ENCODE results near the gene GTPBP1. TPM values are rescaled to one million over a fixed set of nuclear protein-coding genes. Genes with fewer than 3 reads are reported as not detected.

The GTPBP1 gene
- total RNA-seq, 1 experiment from 2014 or later = 108 TPM

- Histone ChIP-seq H2BK120ac (ENCODE audit: low read depth, low read length, poor library complexity, severe bottlenecking) (no peak overlapping the region), H3K4ac (ENCODE audit: low read depth, low read length) (no peak overlapping the region), H2AFZ (ENCODE audit: low read length) (no peak overlapping the region), H3K27ac (ENCODE audit: insufficient read length, low read depth, low read length) (no peak overlapping the region), H4K8ac (replicated peaks; ENCODE audit: insufficient read length, low read depth, low read length) (no peak overlapping the region), H3K9me3 (ENCODE audit: control insufficient read depth, low read depth, low read length) (no peaks in the 10 kb centered on the region), H2BK12ac (ENCODE audit: insufficient read length, low read depth, low read length) (no peak overlapping the region), H2BK20ac (ENCODE audit: low read depth, low read length, poor library complexity, severe bottlenecking) (no peak overlapping the region), H2AK5ac (ENCODE audit: insufficient read length, low read length) (no peak overlapping the region), H3K79me2 (ENCODE audit: insufficient read depth, low read length) (no peaks in the 10 kb centered on the region), H3K4me1 (ENCODE audit: insufficient read depth, low read length) (no peaks in the 10 kb centered on the region), H3K14ac (ENCODE audit: insufficient read depth, low read length) (no peak overlapping the region; the same call in 1 of the 2 replicates), H4K20me1 (ENCODE audit: control insufficient read depth, insufficient read depth, insufficient read length) (no peaks in the 10 kb centered on the region), H3K4me2 (ENCODE audit: insufficient read depth, insufficient read length, low read length) (no peak overlapping the region), H3K9ac (ENCODE audit: extremely low read depth, insufficient read length, low read length) (no peak overlapping the region), H4K91ac (ENCODE audit: insufficient read length, low read depth, low read length) (no peak overlapping the region), H3K18ac (ENCODE audit: insufficient read length, low read depth, low read length) (no peak overlapping the region), H3K23ac (ENCODE audit: insufficient read length, low read depth, low read length) (no peak overlapping the region), H2BK5ac (ENCODE audit: insufficient read length, low read length) (no peak overlapping the region), H4K5ac (ENCODE audit: insufficient read length, low read depth, low read length) (no peak overlapping the region), H2BK15ac (ENCODE audit: low read depth, low read length) (no peak overlapping the region), H3K56ac (ENCODE audit: insufficient read length, low read depth, low read length) (no peak overlapping the region), H3K79me1 (ENCODE audit: insufficient read depth, low read depth, low read length, poor library complexity, severe bottlenecking) (no peaks in the 10 kb centered on the region), H3T11ph (ENCODE audit: low read length) (no peak overlapping the region), H3K23me2 (ENCODE audit: insufficient read length, low read depth, low read length, poor library complexity, severe bottlenecking) (no peaks in the 10 kb centered on the region), H3K27me3 (ENCODE audit: insufficient read depth, low read length) (no peaks in the 10 kb centered on the region)
- no peak overlapping the region for H3K4me3 Mint-ChIP-seq
- H3K27me3 Mint-ChIP-seq (ENCODE audit: low read depth) = no peaks in the 10 kb centered on the region
- no peaks in the 10 kb centered on the region for H3K4me1 Mint-ChIP-seq
- no CpG with 5 or more reads among the region's 18 CpGs for WGBS (ENCODE audit: extremely low coverage, insufficient read length, low lambda C conversion rate)
- H3K36me3 Mint-ChIP-seq (ENCODE audit: insufficient read depth in 1 of 3, low read depth in 3 of 3) = peaks cover 45 to 98% (median 80%) of the 10 kb centered on the region in 3 experiments; a peak in 6 of 7 replicates
- no peak for DNase-seq
- TF ChIP-seq, protein P1, sequence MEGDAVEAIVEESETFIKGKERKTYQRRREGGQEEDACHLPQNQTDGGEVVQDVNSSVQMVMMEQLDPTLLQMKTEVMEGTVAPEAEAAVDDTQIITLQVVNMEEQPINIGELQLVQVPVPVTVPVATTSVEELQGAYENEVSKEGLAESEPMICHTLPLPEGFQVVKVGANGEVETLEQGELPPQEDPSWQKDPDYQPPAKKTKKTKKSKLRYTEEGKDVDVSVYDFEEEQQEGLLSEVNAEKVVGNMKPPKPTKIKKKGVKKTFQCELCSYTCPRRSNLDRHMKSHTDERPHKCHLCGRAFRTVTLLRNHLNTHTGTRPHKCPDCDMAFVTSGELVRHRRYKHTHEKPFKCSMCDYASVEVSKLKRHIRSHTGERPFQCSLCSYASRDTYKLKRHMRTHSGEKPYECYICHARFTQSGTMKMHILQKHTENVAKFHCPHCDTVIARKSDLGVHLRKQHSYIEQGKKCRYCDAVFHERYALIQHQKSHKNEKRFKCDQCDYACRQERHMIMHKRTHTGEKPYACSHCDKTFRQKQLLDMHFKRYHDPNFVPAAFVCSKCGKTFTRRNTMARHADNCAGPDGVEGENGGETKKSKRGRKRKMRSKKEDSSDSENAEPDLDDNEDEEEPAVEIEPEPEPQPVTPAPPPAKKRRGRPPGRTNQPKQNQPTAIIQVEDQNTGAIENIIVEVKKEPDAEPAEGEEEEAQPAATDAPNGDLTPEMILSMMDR (conservative IDR thresholded peaks at IDR 0.05) = no peak
- H3K9me3 Mint-ChIP-seq = no peaks in the 10 kb centered on the region
- no peak overlapping the region; a peak in 1 of 7 replicates for H3K27ac Mint-ChIP-seq
These were observed 23.4 kb downstream of the GTPBP1 start for GRCh38 chr22:38728871-38729796.

All from H9 (cell line).